Measurements from ENCODE around the gene QSOX2.

DNA sequence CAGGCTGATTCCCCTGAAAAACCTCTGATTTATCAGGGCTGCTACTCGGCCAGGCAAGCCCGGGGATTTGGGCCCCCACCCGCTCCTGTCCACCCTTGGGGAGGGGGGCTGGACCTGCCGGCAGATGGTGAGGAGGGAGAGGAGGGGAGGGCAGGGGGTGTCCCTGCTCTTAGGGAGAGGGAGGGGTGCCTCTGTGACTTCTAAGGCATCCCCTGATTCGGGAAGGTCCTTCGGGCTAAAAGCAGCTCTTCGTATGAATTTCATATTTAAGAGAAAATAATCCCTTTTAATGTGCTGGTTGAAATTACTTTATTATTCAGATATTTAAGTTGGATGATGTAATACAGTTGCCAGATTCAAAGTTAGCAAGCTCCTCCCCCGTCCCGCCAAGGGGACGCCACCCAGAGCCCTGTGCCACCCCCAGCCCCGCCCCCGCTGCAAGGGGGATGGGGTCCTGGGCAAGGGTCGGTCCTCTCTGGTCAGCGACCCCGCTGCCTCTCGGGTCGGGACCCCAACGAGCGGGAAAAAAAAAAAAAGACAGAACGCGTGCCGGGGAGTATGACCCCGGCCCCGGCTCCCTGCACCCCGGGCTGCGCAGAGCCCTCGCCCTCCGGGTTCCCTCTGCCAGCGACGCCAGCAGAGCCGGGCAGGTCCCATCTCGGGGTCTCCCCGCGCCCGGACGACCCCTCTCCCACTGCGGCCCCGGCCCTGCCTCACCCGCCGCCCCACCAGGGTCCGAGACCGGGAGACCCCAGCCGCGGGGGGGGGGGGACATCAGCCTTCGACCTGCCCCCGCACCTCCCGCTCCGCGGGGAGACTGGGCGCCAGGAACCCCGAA lies 53.1 kb downstream of the QSOX2 start:
- TF ChIP-seq GATA2 (IDR thresholded peaks at IDR 0.05; ENCODE audit: low read depth, low read length) (no peak), GATA3 (IDR thresholded peaks at IDR 0.05; ENCODE audit: low read depth, low read length) (no peak)
